Stimulated activated memory B cell treated with anti-CD40 and anti-IgM and Interleukin-4, amounts not matched to agents 10 μg/mL and 1 μg/mL and 100 μg/mL, for 72 hours (primary cell): ENCODE results near the gene PLD5.
A peak's percentile ranks its signal among the peaks of the same experiment; 100 is the strongest.

Experiments used
- ATAC-seq: fragments of 150-1000 bp; cut with Tn5 transposase; 2 replicates; pipeline ENCODE4 v1.10.0; 2021
- H3K27ac Mint-ChIP-seq: one replicate; pipeline ENCODE4 v1.8.0; 2022; ENCODE audit warnings: mild to moderate bottlenecking, mixed read lengths
- H3K27me3 Mint-ChIP-seq: one replicate; pipeline ENCODE4 v1.8.0; 2022; ENCODE audit warnings: mixed read lengths
- H3K36me3 Mint-ChIP-seq: one replicate; pipeline ENCODE4 v1.8.0; 2022; ENCODE audit warnings: mixed read lengths
- H3K4me1 Mint-ChIP-seq: one replicate; pipeline ENCODE4 v1.8.0; 2022; ENCODE audit warnings: mixed read lengths
- H3K4me3 Mint-ChIP-seq: one replicate; pipeline ENCODE4 v1.8.0; 2022; ENCODE audit warnings: mild to moderate bottlenecking, moderate library complexity, mixed read lengths
- H3K9me3 Mint-ChIP-seq: one replicate; pipeline ENCODE4 v1.8.0; 2022; ENCODE audit warnings: mixed read lengths

PLD5 gene

GRCh38 chr1:242524571-242525359 lies at the start of gene PLD5:
PLD5 (minus strand) TSS chr1:242524697.
- Mint-ChIP-seq H3K27ac (peak within 1 kb of the TSS; percentile 37), H3K27me3 (peaks cover 50% of the 10 kb centered on the region)
- ATAC-seq: peak; percentile 35

GRCh38 chr1:242569867-242570266 lies 45.4 kb upstream of the PLD5 start:
- H3K27me3 Mint-ChIP-seq: peaks cover 8% of the 10 kb centered on the region

More at GRCh38 chr1:242524571-242525359, at the start of gene PLD5:
- H3K9me3 Mint-ChIP-seq: no peaks in the 10 kb centered on the region
- H3K4me3 Mint-ChIP-seq: peak within 1 kb of the TSS; percentile 72
- H3K36me3 Mint-ChIP-seq: no peaks in the 10 kb centered on the region
- peaks cover 30% of the 10 kb centered on the region for H3K4me1 Mint-ChIP-seq

GRCh38 chr1:242568666-242569065 lies 44.2 kb upstream of the PLD5 start:
- Mint-ChIP-seq H3K4me1 (no peaks in the 10 kb centered on the region), H3K27ac (no peak overlapping the region), H3K9me3 (peaks cover 3% of the 10 kb centered on the region), H3K4me3 (no peak overlapping the region), H3K27me3 (peaks cover 8% of the 10 kb centered on the region), H3K36me3 (no peaks in the 10 kb centered on the region)
- no peak for ATAC-seq

More at GRCh38 chr1:242569867-242570266, 45.4 kb upstream of the PLD5 start:
- H3K4me1 Mint-ChIP-seq: no peaks in the 10 kb centered on the region
- no peak for ATAC-seq
- no peaks in the 10 kb centered on the region for H3K36me3 Mint-ChIP-seq
- peaks cover 3% of the 10 kb centered on the region for H3K9me3 Mint-ChIP-seq
- H3K27ac Mint-ChIP-seq: no peak overlapping the region
- no peak overlapping the region for H3K4me3 Mint-ChIP-seq

- no peaks in the 10 kb centered on the region for H3K4me1 Mint-ChIP-seq
- peaks cover 3% of the 10 kb centered on the region for H3K9me3 Mint-ChIP-seq
- no peaks in the 10 kb centered on the region for H3K36me3 Mint-ChIP-seq
- ATAC-seq: no peak
- H3K27ac Mint-ChIP-seq: no peak overlapping the region
- peaks cover 8% of the 10 kb centered on the region for H3K27me3 Mint-ChIP-seq
- H3K4me3 Mint-ChIP-seq: no peak overlapping the region
Observed at GRCh38 chr1:242567596-242567995, 43.1 kb upstream of the PLD5 start.

GRCh38 chr1:242556759-242557158 lies 32.3 kb upstream of the PLD5 start:
- peaks cover 27% of the 10 kb centered on the region for H3K27me3 Mint-ChIP-seq
- ATAC-seq: no peak
- H3K36me3 Mint-ChIP-seq: no peaks in the 10 kb centered on the region
- no peak overlapping the region for H3K27ac Mint-ChIP-seq
- no peaks in the 10 kb centered on the region for H3K9me3 Mint-ChIP-seq
- no peak overlapping the region for H3K4me3 Mint-ChIP-seq
- H3K4me1 Mint-ChIP-seq: no peaks in the 10 kb centered on the region

- ATAC-seq: no peak
- Mint-ChIP-seq H3K4me1 (no peaks in the 10 kb centered on the region), H3K9me3 (no peaks in the 10 kb centered on the region), H3K36me3 (no peaks in the 10 kb centered on the region), H3K27me3 (peaks cover 27% of the 10 kb centered on the region), H3K4me3 (no peak overlapping the region), H3K27ac (no peak overlapping the region)
Observed at GRCh38 chr1:242556276-242556675, 31.8 kb upstream of the PLD5 start.

GRCh38 chr1:242554577-242554976 lies 30.1 kb upstream of the PLD5 start:
- Mint-ChIP-seq H3K27ac (no peak overlapping the region), H3K4me1 (no peaks in the 10 kb centered on the region), H3K9me3 (no peaks in the 10 kb centered on the region), H3K4me3 (no peak overlapping the region), H3K36me3 (no peaks in the 10 kb centered on the region), H3K27me3 (peaks cover 27% of the 10 kb centered on the region)
- ATAC-seq: no peak

DNA sequence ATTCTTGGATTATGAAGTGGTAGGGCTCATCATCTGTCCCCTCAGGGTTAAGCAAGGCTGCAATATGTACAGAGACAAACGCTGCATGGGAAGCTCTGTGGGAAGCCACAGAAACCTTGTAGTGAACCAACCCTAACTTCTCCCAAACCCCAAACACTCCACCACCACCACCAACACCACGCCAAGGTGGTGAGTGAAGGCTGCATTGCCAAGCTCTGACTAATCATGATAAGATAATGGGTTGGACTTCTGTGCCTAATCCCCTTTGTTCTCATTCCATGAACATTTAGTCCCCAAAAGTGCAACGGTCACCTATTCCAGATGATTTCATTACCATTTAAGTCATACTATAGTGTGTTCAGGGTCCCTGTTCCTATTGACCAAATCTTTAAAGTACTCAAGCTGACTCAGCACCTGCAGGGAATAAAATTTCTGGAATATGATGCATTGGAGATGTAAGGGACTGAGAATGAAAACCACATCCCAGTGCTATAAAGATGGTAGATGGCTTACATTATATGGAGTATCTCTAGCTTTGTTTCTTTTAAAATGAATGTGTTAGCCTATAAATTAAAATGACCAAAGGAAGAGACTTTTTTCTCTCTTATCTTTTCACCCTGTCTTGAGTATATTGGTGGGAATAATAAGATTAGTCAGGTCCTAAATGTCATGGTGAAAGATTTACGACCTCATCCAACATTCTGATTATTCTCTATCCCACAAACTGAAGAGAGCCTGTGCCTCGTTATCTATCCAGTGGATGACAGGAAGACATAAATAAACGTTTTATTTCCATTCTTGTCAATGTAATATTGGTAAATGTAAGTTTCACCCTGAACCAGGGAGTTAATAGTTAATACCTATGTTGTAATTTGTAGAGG lies 22.6 kb upstream of the PLD5 start:
- Mint-ChIP-seq H3K27me3 (peaks cover 14% of the 10 kb centered on the region), H3K27ac (no peak overlapping the region), H3K4me1 (no peaks in the 10 kb centered on the region), H3K36me3 (no peaks in the 10 kb centered on the region), H3K9me3 (no peaks in the 10 kb centered on the region), H3K4me3 (no peak overlapping the region)
- peak; percentile 20 for ATAC-seq

DNA sequence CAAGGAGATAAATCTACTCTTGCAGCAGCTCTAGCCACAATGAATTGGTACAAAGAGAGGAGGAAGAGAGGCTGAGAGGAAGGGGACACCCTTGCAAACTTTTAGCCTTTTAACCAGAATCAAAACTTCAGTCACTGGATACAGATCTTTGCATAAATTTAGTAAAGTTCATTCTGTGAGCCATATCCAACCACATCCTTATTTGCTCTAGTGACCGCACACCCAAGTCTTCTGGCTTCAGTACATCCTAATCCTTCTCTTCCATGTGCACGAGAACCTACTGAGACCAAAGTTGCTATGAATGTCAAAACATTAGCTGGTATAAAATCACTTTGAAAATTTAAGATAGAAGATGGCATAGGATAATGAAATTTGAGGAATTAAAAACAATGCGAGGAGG lies 21.9 kb upstream of the PLD5 start:
- Mint-ChIP-seq H3K27me3 (peaks cover 14% of the 10 kb centered on the region), H3K4me1 (no peaks in the 10 kb centered on the region), H3K4me3 (no peak overlapping the region), H3K27ac (no peak overlapping the region), H3K9me3 (no peaks in the 10 kb centered on the region), H3K36me3 (no peaks in the 10 kb centered on the region)
- no peak for ATAC-seq

- ATAC-seq: no peak
- Mint-ChIP-seq H3K4me1 (no peaks in the 10 kb centered on the region), H3K4me3 (no peak overlapping the region), H3K27me3 (peaks cover 14% of the 10 kb centered on the region), H3K36me3 (no peaks in the 10 kb centered on the region), H3K9me3 (no peaks in the 10 kb centered on the region), H3K27ac (no peak overlapping the region)
Observed at GRCh38 chr1:242544071-242544470, 19.6 kb upstream of the PLD5 start.

- H3K9me3 Mint-ChIP-seq: peaks cover 6% of the 10 kb centered on the region
- no peak overlapping the region for H3K27ac Mint-ChIP-seq
- no peaks in the 10 kb centered on the region for H3K4me1 Mint-ChIP-seq
- peaks cover 14% of the 10 kb centered on the region for H3K27me3 Mint-ChIP-seq
- no peak overlapping the region for H3K4me3 Mint-ChIP-seq
- no peaks in the 10 kb centered on the region for H3K36me3 Mint-ChIP-seq
- no peak for ATAC-seq
Observed at GRCh38 chr1:242542271-242542670, 17.8 kb upstream of the PLD5 start.

- Mint-ChIP-seq H3K4me1 (no peaks in the 10 kb centered on the region), H3K4me3 (no peak overlapping the region), H3K27ac (no peak overlapping the region), H3K9me3 (peaks cover 6% of the 10 kb centered on the region), H3K27me3 (no peaks in the 10 kb centered on the region), H3K36me3 (no peaks in the 10 kb centered on the region)
- no peak for ATAC-seq
Observed at GRCh38 chr1:242535986-242536385, 11.5 kb upstream of the PLD5 start.

DNA sequence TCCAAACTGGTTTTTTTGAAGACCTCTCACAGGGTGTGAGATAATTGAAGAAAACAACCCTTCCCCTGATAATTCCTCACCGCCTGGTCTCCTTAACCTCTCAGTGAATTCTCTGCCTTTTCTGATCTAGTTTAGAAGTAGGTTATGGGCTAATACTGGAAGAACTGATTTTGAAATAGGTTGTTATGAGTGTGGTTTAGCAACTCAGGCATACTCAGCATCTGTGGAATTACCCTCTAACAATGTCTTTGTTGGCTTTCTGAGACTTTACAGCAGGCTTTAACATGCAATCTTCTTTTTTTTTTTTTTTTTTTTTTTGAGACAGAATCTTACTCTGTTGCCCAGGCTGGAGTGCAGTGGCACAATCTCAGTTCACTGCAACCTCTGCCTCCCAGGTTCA lies 10.3 kb upstream of the PLD5 start:
- H3K27me3 Mint-ChIP-seq: peaks cover 4% of the 10 kb centered on the region
- no peak overlapping the region for H3K4me3 Mint-ChIP-seq
- H3K9me3 Mint-ChIP-seq: peaks cover 6% of the 10 kb centered on the region
- no peaks in the 10 kb centered on the region for H3K4me1 Mint-ChIP-seq
- ATAC-seq: no peak
- H3K27ac Mint-ChIP-seq: no peak overlapping the region
- no peaks in the 10 kb centered on the region for H3K36me3 Mint-ChIP-seq

- H3K27me3 Mint-ChIP-seq: peaks cover 33% of the 10 kb centered on the region
- H3K27ac Mint-ChIP-seq: no peak overlapping the region
- ATAC-seq: no peak
- no peak overlapping the region for H3K4me3 Mint-ChIP-seq
- no peaks in the 10 kb centered on the region for H3K4me1 Mint-ChIP-seq
- no peaks in the 10 kb centered on the region for H3K36me3 Mint-ChIP-seq
- no peaks in the 10 kb centered on the region for H3K9me3 Mint-ChIP-seq
Observed at GRCh38 chr1:242530761-242531160, 6.3 kb upstream of the PLD5 start.

GRCh38 chr1:242525769-242526168 lies 1.3 kb upstream of the PLD5 start:
- no peaks in the 10 kb centered on the region for H3K9me3 Mint-ChIP-seq
- no peak for ATAC-seq
- H3K4me3 Mint-ChIP-seq: peak overlapping the region; percentile 72
- peaks cover 30% of the 10 kb centered on the region for H3K4me1 Mint-ChIP-seq
- H3K27me3 Mint-ChIP-seq: peaks cover 54% of the 10 kb centered on the region
- peak overlapping the region; percentile 37 for H3K27ac Mint-ChIP-seq
- H3K36me3 Mint-ChIP-seq: no peaks in the 10 kb centered on the region

GRCh38 chr1:242525360-242525722 lies 844 bp upstream of the PLD5 start:
- H3K4me3 Mint-ChIP-seq: peak overlapping the region; percentile 72
- no peak for ATAC-seq
- peaks cover 54% of the 10 kb centered on the region for H3K27me3 Mint-ChIP-seq
- H3K27ac Mint-ChIP-seq: peak overlapping the region; percentile 37
- H3K4me1 Mint-ChIP-seq: peaks cover 30% of the 10 kb centered on the region
- no peaks in the 10 kb centered on the region for H3K36me3 Mint-ChIP-seq
- no peaks in the 10 kb centered on the region for H3K9me3 Mint-ChIP-seq
